GM12878 (cell line): Measurements from ENCODE around the gene SSNA1. TPM values are rescaled to one million over a fixed set of nuclear protein-coding genes. Genes with fewer than 3 reads are reported as not detected.

Experiments used
- ATAC-seq: fragments of 200-7000 bp; cut with Tn5 transposase; 3 replicates; pipeline ENCODE4 v1.9.1; 2020; ENCODE audit warnings: mild to moderate bottlenecking, moderate library complexity
- BruUV-seq: library from RNA; stranded (reverse); fragments of 400-500 nt; replicated peaks from 2 replicates; lab custom pipeline; 2021; lab: Mats Ljungman, UMichigan
- CTCF ChIA-PET: fragments of 300-600 bp; sonication (Branson Sonifier 250); formaldehyde crosslinking; extraction: SDS; loops from one replicate; lab custom pipeline; 2021; ENCODE audit warnings: inconsistent platforms; lab: Yijun Ruan, JAX
- POLR2A ChIA-PET: fragments of 350-600 bp; formaldehyde crosslinking; extraction: SDS; loops from one replicate; lab custom pipeline; 2021; ENCODE audit warnings: inconsistent platforms; lab: Charles Lee
- RAD21 ChIA-PET: fragments of 300-600 bp; sonication (Branson Sonifier 250); formaldehyde crosslinking; loops from one replicate; lab custom pipeline; 2023; ENCODE audit warnings: antibody characterized with exemption; ENCODE audit not compliant: unreplicated experiment; lab: Charles Lee
- SMC1A ChIA-PET: fragments of 300-600 bp; sonication (Branson Sonifier 250); formaldehyde crosslinking; loops from one replicate; lab custom pipeline; 2023; ENCODE audit not compliant: unreplicated experiment, uncharacterized antibody; lab: Charles Lee
- DNase-seq: peaks from one replicate; pipeline ENCODE4 v3.0.0-alpha.2; 2011; ENCODE audit warnings: low read depth, low spot score
- FAIRE-seq: peaks from 3 replicates; lab custom pipeline; 2011; peaks lifted over from hg19 to GRCh38; lab: Jason Lieb, UNC
- H2AFZ ChIP-seq: 2 replicates; pipeline ENCODE4 v1.6.0; 2011; ENCODE audit warnings: low read depth, low read length, control low read depth; ENCODE audit not compliant: control insufficient read depth
- H3K27ac ChIP-seq: 2 replicates; pipeline ENCODE4 v1.5.1; 2011; ENCODE audit warnings: control low read depth; ENCODE audit not compliant: control insufficient read depth, insufficient read depth
- H3K27me3 ChIP-seq, 2 experiments: replicated peaks in 1 of 2; 2 replicates each; pipeline versions ENCODE4 v1.6.0 to v1.6.1; 2011; ENCODE audit warnings: low read length in 1 of 2; ENCODE audit not compliant: control insufficient read depth in 2 of 2, insufficient read depth in 2 of 2
- H3K36me3 ChIP-seq, 2 experiments: 2 replicates each; pipeline ENCODE4 v1.5.1; 2011; ENCODE audit warnings: low read length in 1 of 2; ENCODE audit not compliant: control insufficient read depth in 2 of 2, insufficient read depth in 2 of 2
- H3K4me1 ChIP-seq: 2 replicates; pipeline ENCODE4 v1.6.1; 2011; ENCODE audit warnings: mild to moderate bottlenecking, low read length, moderate library complexity, mixed read lengths; ENCODE audit not compliant: control insufficient read depth, insufficient read depth
- H3K4me2 ChIP-seq: 2 replicates; pipeline ENCODE4 v1.6.0; 2011; ENCODE audit warnings: control low read depth; ENCODE audit not compliant: control insufficient read depth, insufficient read depth
- H3K4me3 ChIP-seq: fragments of 200-600 bp; sonication (generic); 2 replicates; pipeline ENCODE4 v1.5.1; 2016
- H3K79me2 ChIP-seq: 2 replicates; pipeline ENCODE4 v1.6.0; 2011; ENCODE audit warnings: low read length; ENCODE audit not compliant: control insufficient read depth, insufficient read depth
- H3K9ac ChIP-seq: 2 replicates; pipeline ENCODE4 v1.8.0; 2011; ENCODE audit warnings: low read length, control low read depth, mixed read lengths; ENCODE audit not compliant: control insufficient read depth, insufficient read depth
- H3K9me3 ChIP-seq: replicated peaks from 3 replicates; pipeline ENCODE4 v1.5.1; 2011; ENCODE audit warnings: mild to moderate bottlenecking, low read length; ENCODE audit not compliant: control insufficient read depth, insufficient read depth
- H4K20me1 ChIP-seq: 2 replicates; pipeline ENCODE4 v1.6.0; 2011; ENCODE audit not compliant: control insufficient read depth, insufficient read depth
- EGR1 ChIP-seq, 2 experiments: IDR thresholded peaks; 1 replicate in 1 of 2; 2 replicates in 1 of 2; pipeline ENCODE4 v1.6.1; 2011 to 2012; ENCODE audit warnings: low read depth in 2 of 2, low read length in 2 of 2, borderline replicate concordance in 1 of 2, mild to moderate bottlenecking in 1 of 2, moderate library complexity in 1 of 2
- HDGF ChIP-seq: fragments of 450-650 bp; IDR thresholded peaks from 2 replicates; pipeline ENCODE4 v1.6.1; 2016; ENCODE audit warnings: antibody characterized with exemption
- IKZF1 ChIP-seq: fragments of 450-650 bp; conservative IDR thresholded peaks from 2 replicates; pipeline ENCODE4 v1.6.1; 2017; ENCODE audit warnings: antibody characterized with exemption, mild to moderate bottlenecking
- LARP7 ChIP-seq: fragments of 450-650 bp; IDR thresholded peaks from 2 replicates; pipeline ENCODE4 v1.6.1; 2017; ENCODE audit warnings: mild to moderate bottlenecking
- MEF2B ChIP-seq: fragments of 450-650 bp; IDR thresholded peaks from 2 replicates; pipeline ENCODE4 v1.6.1; 2018; ENCODE audit warnings: mild to moderate bottlenecking, moderate library complexity; ENCODE audit not compliant: partially characterized antibody, poor library complexity, severe bottlenecking
- NFIC ChIP-seq: IDR thresholded peaks from 2 replicates; pipeline ENCODE4 v1.6.1; 2012; ENCODE audit warnings: low read depth, mild to moderate bottlenecking, inconsistent platforms, low read length, moderate library complexity
- NFXL1 ChIP-seq: fragments of 450-650 bp; IDR thresholded peaks from 2 replicates; pipeline ENCODE4 v1.6.1; 2017; ENCODE audit warnings: antibody characterized with exemption, mild to moderate bottlenecking, borderline replicate concordance
- NKRF ChIP-seq: fragments of 450-650 bp; conservative IDR thresholded peaks from 2 replicates; pipeline ENCODE4 v1.6.1; 2017; ENCODE audit warnings: mild to moderate bottlenecking, moderate library complexity
- SMARCA5 ChIP-seq: fragments of 450-650 bp; IDR thresholded peaks from 2 replicates; pipeline ENCODE4 v1.6.1; 2017; ENCODE audit warnings: mild to moderate bottlenecking
- WGBS: methylation state at CpG from one replicate; pipeline ENCODE4 v1.1.6; 2016; ENCODE audit warnings: low lambda C conversion rate; ENCODE audit not compliant: insufficient replicate concordance, insufficient coverage; ENCODE audit errors: missing lambda C conversion rate; 5-methylcytosine and 5-hydroxymethylcytosine counted together
- in situ Hi-C: fragments of 300-500 bp; cut with MboI; formaldehyde crosslinking; loops from 9 replicates; pipeline ENCODE4 v1.14.3; 2018; ENCODE audit warnings: mixed read lengths
- intact Hi-C: fragments of 100-400 bp; cut with micrococcal nuclease; formaldehyde crosslinking; loops from one replicate; pipeline ENCODE4 v1.14.2; 2022; ENCODE audit not compliant: unreplicated experiment
- polyA plus RNA-seq, 11 experiments: library from polyadenylated mRNA; depleted of rRNA in 4 of 11; unstranded in 6 of 11; stranded (reverse) in 5 of 11; fragments of >200 nt; fragmentation: Nextera tagmentation in 4 of 11; fragmentation: Illumina TruSeq in 1 of 11; extraction: Ambion mirVana in 4 of 11; extraction: Trizol in 1 of 11; gene quantifications; 1 replicate in 1 of 11; 2 replicates in 10 of 11; pipeline versions ENCODE4 v1.2.1 to v1.2.3, GENCODE V29; 2011 to 2016; ENCODE audit warnings: inconsistent platforms in 2 of 11, missing spikeins in 2 of 11, low read depth in 1 of 11
- total RNA-seq, 4 experiments: library from RNA; depleted of rRNA in 3 of 4; stranded (reverse); fragments of >200 nt in 3 of 4; fragmentation: Illumina TruSeq in 1 of 4; extraction: Trizol in 1 of 4; gene quantifications; 2 replicates each; pipeline versions ENCODE4 v1.2.1 to v1.2.3, GENCODE V29; 2013 to 2021

Gene SSNA1
- total and polyA plus RNA-seq, 10 of the 15 experiments (the other 5 are each of a cell fraction or from before 2014, with no cell fraction given), result 0.63 to 139 (median 78.0) TPM

- ChIA-PET RAD21 (interaction anchor here (0.5 to 3.5 kb wide), 16 partner anchors 10 to 522 kb away, joined by 3 to 34 read pairs (median 7); partner anchors contain the start of genes ANAPC2, NDOR1, NPDC1 and SSNA1), SMC1A (interaction anchor here (0.9 to 3.3 kb wide), 5 partner anchors 14 to 72 kb away, joined by 3 to 18 read pairs (median 4); partner anchors contain the start of genes TPRN and TUBB4B), CTCF (interaction anchor here (0.8 to 6.4 kb wide), 16 partner anchors 13 to 436 kb away, joined by 3 to 52 read pairs (median 6); partner anchors contain the start of genes ANAPC2, NDOR1, SAPCD2 and SSNA1), POLR2A (interaction anchor here (0.6 to 5.5 kb wide), 26 partner anchors 12 to 406 kb away, joined by 3 to 68 read pairs (median 6); partner anchors contain the start of genes ANAPC2, EXD3, LCN12 and LRRC26)
- H3K36me3 ChIP-seq, result peaks cover 0 to 2% of the 10 kb centered on the region in 2 experiments; a peak in 1 of 4 replicates
- H3K9ac ChIP-seq, result peak within 1 kb of the TSS; percentile 35; the same call in 1 of the 2 replicates
- peak within 1 kb of the TSS; percentile 45 for H2AFZ ChIP-seq
- no peaks in the 10 kb centered on the region for H4K20me1 ChIP-seq
- intact Hi-C loops (loop anchor here (2.0 to 10.0 kb wide), 3 partner anchors 22 to 178 kb away; partner anchors contain the start of genes ANAPC2, NPDC1, SSNA1 and TPRN), in situ Hi-C loops (no loop called here)
- H3K4me1 ChIP-seq, result peaks cover 16% of the 10 kb centered on the region
- no peaks in the 10 kb centered on the region for H3K9me3 ChIP-seq
- peak within 1 kb of the TSS; percentile 73 for H3K4me3 ChIP-seq
- H3K4me2 ChIP-seq, result peak within 1 kb of the TSS; percentile 98
- no TSS peak for BruUV-seq
- ATAC-seq, result peak; percentile 22
- TF ChIP-seq NFXL1, result no peak
- TF ChIP-seq HDGF, result peak; percentile 47; the same call in 1 of the 2 replicates
- peak; percentile 29 for TF ChIP-seq MEF2B
- TF ChIP-seq IKZF1, result peak; percentile 32; the same call in 1 of the 2 replicates
- 0 out of 2 replicates have a peak, but pooled peaks have one; percentile 45 for TF ChIP-seq SMARCA5
- TF ChIP-seq NKRF, result 0 out of 2 replicates have a peak, but pooled peaks have one; percentile 44
- TF ChIP-seq EGR1 (IDR thresholded peaks at IDR 0.05; ENCODE audit: borderline replicate concordance in 1 of 2, low read depth in 2 of 2, low read length in 2 of 2), result 0 out of 3 replicates have a peak, but pooled peaks of 1 of the 2 experiments have one; percentile 34
- TF ChIP-seq NFIC, result no peak
- TF ChIP-seq LARP7, result peak; percentile 64; the same call in 1 of the 2 replicates
- FAIRE-seq, result no peak
- no peak within 1 kb of the TSS for H3K27ac ChIP-seq
- DNase-seq, result no peak
- 13% methylated on average over 56 of the region's 88 CpGs for WGBS
- H3K79me2 ChIP-seq, result no peaks in the 10 kb centered on the region
- H3K27me3 ChIP-seq, result no peaks in the 10 kb centered on the region
Observed at GRCh38 chr9:137222190-137223077, 34.0 kb downstream of the SSNA1 start, which contains the start of gene RNF208. Gene RNF208 (minus strand): TSS chr9:137222240. CDS start chr9:137221212, 1,028 bp downstream.
